ENCODE data around the gene OSM. TPM values are rescaled to one million over a fixed set of nuclear protein-coding genes. Genes with fewer than 3 reads are reported as not detected.
A peak's percentile ranks its signal among the peaks of the same experiment; 100 is the strongest.

The OSM gene
- total RNA-seq, 1 experiment from 2014 or later: not detected

DNA sequence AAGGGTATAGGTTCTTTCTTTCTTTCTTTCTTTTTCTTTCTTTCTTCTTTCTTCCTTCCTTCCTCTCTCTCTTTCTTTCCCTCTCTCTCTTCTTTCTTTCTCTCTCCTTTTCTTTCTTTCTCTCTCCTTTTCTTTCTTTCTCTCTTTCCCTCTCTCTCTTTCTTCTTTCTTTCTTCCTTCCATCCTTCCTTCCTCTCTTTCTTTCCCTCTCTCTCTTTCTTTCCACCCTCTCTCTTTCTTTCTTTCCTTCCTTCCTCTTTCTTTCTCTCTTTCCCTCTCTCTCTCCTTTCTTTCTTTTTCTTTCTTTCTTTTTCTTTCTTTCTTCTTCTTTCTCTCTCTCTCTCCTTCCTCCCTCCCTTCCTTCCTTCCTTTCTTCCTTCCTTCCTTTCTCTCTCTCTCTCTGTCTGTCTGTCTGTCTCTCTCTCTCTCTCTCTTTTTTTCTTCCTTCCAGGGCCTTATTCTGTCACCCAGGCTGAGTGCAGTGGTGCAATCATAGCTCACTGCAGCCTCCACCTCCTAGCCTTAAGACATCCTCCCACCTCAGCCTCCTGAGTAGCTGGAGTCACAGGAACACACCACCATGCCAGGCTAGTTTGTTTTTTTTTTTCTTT is 46.9 kb downstream of the OSM start:
- no peak for DNase-seq (ENCODE audit: low read depth, low spot score)
- intact Hi-C loops (cut with micrococcal nuclease): no loop called here
- ChIA-PET CTCF (no interaction called here), POLR2A (interaction anchor here (0.7 to 6.3 kb wide), 3 partner anchors 9 to 68 kb away, joined by 3 to 43 read pairs (median 4); no protein-coding TSS in a partner anchor), RAD21 (ENCODE audit: low non-redundant PET in 1 of 2, low total read pairs in 2 of 2, uncharacterized antibody in 2 of 2, unreplicated experiment in 2 of 2) (no interaction called here)
- no peak for ATAC-seq
- H3K9me2 ChIP-seq (ENCODE audit: insufficient read depth): no peaks in the 10 kb centered on the region
- no peaks in the 10 kb centered on the region for H4K20me1 ChIP-seq (ENCODE audit: insufficient read depth)
- no peaks in the 10 kb centered on the region for H3K9me3 ChIP-seq (ENCODE audit: control insufficient read depth in 1 of 2, insufficient read depth in 1 of 2, low read depth in 1 of 2, low read length in 2 of 2)
- peaks cover 30 to 83% of the 10 kb centered on the region in 2 experiments for H3K4me1 ChIP-seq (ENCODE audit: control insufficient read depth in 1 of 2, insufficient read depth in 2 of 2, low read length in 2 of 2)
- H3K36me3 ChIP-seq (ENCODE audit: control insufficient read depth in 1 of 2, insufficient read depth in 2 of 2, low read length in 2 of 2): no peaks in the 10 kb centered on the region
- no peak for TF ChIP-seq POLR2A (IDR thresholded peaks at IDR 0.05; ENCODE audit: borderline replicate concordance, extremely low read depth, insufficient read depth, insufficient read length)
- TF ChIP-seq, protein P1, sequence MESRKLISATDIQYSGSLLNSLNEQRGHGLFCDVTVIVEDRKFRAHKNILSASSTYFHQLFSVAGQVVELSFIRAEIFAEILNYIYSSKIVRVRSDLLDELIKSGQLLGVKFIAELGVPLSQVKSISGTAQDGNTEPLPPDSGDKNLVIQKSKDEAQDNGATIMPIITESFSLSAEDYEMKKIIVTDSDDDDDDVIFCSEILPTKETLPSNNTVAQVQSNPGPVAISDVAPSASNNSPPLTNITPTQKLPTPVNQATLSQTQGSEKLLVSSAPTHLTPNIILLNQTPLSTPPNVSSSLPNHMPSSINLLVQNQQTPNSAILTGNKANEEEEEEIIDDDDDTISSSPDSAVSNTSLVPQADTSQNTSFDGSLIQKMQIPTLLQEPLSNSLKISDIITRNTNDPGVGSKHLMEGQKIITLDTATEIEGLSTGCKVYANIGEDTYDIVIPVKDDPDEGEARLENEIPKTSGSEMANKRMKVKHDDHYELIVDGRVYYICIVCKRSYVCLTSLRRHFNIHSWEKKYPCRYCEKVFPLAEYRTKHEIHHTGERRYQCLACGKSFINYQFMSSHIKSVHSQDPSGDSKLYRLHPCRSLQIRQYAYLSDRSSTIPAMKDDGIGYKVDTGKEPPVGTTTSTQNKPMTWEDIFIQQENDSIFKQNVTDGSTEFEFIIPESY (IDR thresholded peaks at IDR 0.05; ENCODE audit: extremely low read depth, insufficient replicate concordance, low read length): no peak
- TF ChIP-seq TCF7L2 (IDR thresholded peaks at IDR 0.05; ENCODE audit: borderline replicate concordance, extremely low read depth, insufficient read depth, insufficient read length): no peak
- TF ChIP-seq POLR2AphosphoS5 (IDR thresholded peaks at IDR 0.05; ENCODE audit: low read depth, low read length): no peak
- TF ChIP-seq ATF3 (IDR thresholded peaks at IDR 0.05): no peak
- TF ChIP-seq, protein P2, sequence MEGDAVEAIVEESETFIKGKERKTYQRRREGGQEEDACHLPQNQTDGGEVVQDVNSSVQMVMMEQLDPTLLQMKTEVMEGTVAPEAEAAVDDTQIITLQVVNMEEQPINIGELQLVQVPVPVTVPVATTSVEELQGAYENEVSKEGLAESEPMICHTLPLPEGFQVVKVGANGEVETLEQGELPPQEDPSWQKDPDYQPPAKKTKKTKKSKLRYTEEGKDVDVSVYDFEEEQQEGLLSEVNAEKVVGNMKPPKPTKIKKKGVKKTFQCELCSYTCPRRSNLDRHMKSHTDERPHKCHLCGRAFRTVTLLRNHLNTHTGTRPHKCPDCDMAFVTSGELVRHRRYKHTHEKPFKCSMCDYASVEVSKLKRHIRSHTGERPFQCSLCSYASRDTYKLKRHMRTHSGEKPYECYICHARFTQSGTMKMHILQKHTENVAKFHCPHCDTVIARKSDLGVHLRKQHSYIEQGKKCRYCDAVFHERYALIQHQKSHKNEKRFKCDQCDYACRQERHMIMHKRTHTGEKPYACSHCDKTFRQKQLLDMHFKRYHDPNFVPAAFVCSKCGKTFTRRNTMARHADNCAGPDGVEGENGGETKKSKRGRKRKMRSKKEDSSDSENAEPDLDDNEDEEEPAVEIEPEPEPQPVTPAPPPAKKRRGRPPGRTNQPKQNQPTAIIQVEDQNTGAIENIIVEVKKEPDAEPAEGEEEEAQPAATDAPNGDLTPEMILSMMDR (IDR thresholded peaks at IDR 0.05 in 2 of 3, conservative IDR thresholded peaks at IDR 0.05 in 1 of 3; ENCODE audit: borderline replicate concordance in 1 of 3, insufficient read depth in 1 of 3, low read depth in 2 of 3, low read length in 2 of 3): no peak
- no peak for TF ChIP-seq EGR1 (IDR thresholded peaks at IDR 0.05; ENCODE audit: low read depth)
- TF ChIP-seq, protein P3, sequence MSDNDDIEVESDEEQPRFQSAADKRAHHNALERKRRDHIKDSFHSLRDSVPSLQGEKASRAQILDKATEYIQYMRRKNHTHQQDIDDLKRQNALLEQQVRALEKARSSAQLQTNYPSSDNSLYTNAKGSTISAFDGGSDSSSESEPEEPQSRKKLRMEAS (IDR thresholded peaks at IDR 0.05): no peak
- TF ChIP-seq FOSL1 (IDR thresholded peaks at IDR 0.05; ENCODE audit: low read depth): no peak
- no peak for TF ChIP-seq SIN3A (IDR thresholded peaks at IDR 0.05; ENCODE audit: low read depth)
- no peak for TF ChIP-seq JUND (IDR thresholded peaks at IDR 0.05)
- no peaks in the 10 kb centered on the region for H3K79me2 ChIP-seq (ENCODE audit: insufficient read depth, low read length)
- H3K27ac ChIP-seq (ENCODE audit: low read depth, low read length): no peak overlapping the region
- H3K9ac ChIP-seq (ENCODE audit: low read length): 0 out of 2 replicates have a peak overlapping the region, but pooled peaks have one; percentile 17
- BruUV-seq (replicated peaks): no TSS peak
- H3K4me3 ChIP-seq (replicated peaks in 1 of 2; ENCODE audit: low read depth in 1 of 2, low read length in 2 of 2): no peak overlapping the region
- H2AFZ ChIP-seq (ENCODE audit: low read depth, low read length, poor library complexity, severe bottlenecking): peak overlapping the region; percentile 83
- no peaks in the 10 kb centered on the region for H3K27me3 ChIP-seq (ENCODE audit: insufficient read depth, low read length)
- no peak overlapping the region for H3K4me2 ChIP-seq (ENCODE audit: low read length)

Measured in HCT116 (cell line).